GM20000 (cell line): ENCODE data around the gene NKX3-2.
A peak's percentile ranks its signal among the peaks of the same experiment; 100 is the strongest.

Experiments used
- DNase-seq: peaks from one replicate; pipeline ENCODE4 v3.0.0; 2012; ENCODE audit warnings: low spot score
- CTCF ChIP-seq: IDR thresholded peaks from 2 replicates; pipeline ENCODE4 v1.5.1; 2012; ENCODE audit warnings: mild to moderate bottlenecking, control low read depth; ENCODE audit errors: extremely low read depth, missing control alignments

The NKX3-2 gene

GRCh38 chr4:13553081-13553480 is 8.8 kb upstream of the NKX3-2 start:
- no peak for TF ChIP-seq CTCF
- no peak for DNase-seq

GRCh38 chr4:13548984-13549546 is 4.8 kb upstream of the NKX3-2 start:
- peak; percentile 92 for DNase-seq

GRCh38 chr4:13548059-13548983 is 4.0 kb upstream of the NKX3-2 start:
- peak; percentile 31 for DNase-seq
- TF ChIP-seq CTCF, result no peak

More at GRCh38 chr4:13548984-13549546, 4.8 kb upstream of the NKX3-2 start:
- TF ChIP-seq CTCF, result peak; percentile 75

- TF ChIP-seq CTCF, result no peak
Observed at GRCh38 chr4:13547485-13548041, 3.3 kb upstream of the NKX3-2 start.

DNA sequence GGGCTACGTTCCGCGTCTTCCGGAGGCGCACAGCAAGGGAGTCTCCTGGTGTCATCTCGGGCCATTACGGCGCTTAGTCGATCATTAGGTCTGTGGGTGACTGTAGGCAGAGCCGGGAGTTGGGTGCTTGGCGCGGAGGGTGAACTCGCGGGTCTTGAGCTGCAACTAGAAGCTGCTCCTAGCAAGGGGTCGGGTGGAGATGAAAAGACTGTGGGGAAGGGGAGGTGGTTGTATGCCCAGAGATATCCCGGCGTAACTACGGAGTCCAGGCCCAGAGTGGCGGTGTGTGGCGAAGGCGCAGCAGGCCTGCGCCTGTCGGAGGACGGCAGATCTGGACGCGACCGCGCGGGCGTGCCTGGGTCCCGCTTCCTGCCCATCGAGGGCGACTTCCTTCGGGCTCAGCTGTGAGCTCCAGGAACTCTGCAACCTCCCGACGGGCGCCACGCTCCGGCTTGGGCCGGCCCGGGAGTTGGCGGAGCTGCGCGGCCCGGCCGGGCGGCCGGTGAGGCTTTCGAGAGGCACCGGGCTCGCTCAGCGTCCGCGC is 2.7 kb upstream of the NKX3-2 start:
- TF ChIP-seq CTCF, result no peak
- peak; percentile 52 for DNase-seq

More at GRCh38 chr4:13547485-13548041, 3.3 kb upstream of the NKX3-2 start:
- peak; percentile 74 for DNase-seq

DNA sequence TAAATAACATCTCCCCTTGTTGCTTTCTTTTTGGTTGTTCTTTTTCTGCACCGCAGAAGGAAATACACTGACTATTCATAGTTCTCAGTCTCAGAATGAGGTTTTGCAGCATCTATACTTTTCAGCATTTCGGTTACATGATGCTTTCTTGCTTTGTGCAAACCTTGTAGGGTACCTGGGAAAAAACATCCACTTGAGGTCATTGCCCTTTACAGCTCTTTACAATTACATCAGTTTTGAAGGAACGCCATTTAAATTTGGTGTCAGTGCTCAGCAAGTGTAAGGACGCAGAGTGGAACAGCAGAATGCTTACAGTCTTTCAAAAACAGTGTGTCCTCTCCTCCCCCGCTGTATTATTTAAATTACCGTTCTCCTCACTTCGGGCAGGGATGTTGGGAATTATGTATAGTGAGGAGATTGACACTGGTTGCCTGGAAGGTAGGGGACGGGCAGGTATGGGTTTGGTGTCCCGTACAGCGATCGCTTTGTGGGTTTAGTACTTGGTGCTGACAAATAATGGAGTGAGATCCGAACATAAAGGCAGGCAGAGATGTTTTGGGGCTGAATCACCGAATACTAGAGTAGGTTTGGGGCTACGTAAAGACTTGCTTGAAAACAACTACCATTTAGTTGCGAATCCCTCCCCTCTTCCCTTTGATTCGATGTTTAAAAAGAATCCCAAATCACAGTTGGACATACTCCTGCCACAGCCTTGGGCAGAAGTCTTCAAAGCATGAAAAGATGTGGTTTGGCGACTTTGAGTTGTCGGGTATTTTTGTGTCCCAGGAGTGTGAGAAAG is 2.0 kb upstream of the NKX3-2 start:
- TF ChIP-seq CTCF, result no peak
- DNase-seq, result peak; percentile 28
